ENCODE results near the gene KLF18.

The KLF18 gene

DNA sequence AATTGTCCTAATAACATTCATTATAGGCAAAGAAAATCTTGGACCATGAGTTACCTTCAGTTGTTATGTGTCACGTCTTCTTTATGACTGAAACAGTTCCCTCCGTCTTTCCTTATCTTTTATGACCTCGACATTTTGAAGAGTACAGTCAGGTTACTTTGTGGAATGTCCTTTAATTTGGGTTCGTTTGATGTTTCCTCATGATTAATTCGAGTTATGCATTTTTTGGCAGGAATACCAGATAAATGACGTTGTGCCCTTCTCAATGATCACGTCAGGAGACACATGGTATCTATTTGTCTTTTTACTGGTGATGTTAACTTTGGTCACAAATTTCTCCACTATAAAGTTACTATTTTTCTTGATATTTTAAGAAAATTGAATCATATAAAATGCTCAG lies 40.1 kb downstream of the KLF18 start:
- H4K91ac ChIP-seq (ENCODE audit: low read depth, low read length): no peak overlapping the region
- H3K27me3 ChIP-seq (ENCODE audit: insufficient read depth, low read length): no peaks in the 10 kb centered on the region
- H3K36me3 ChIP-seq (ENCODE audit: control insufficient read depth in 1 of 2, insufficient read depth in 2 of 2, low read length in 2 of 2): no peaks in the 10 kb centered on the region
- H3K18ac ChIP-seq (ENCODE audit: low read length): no peak overlapping the region
- H3K79me2 ChIP-seq (ENCODE audit: control insufficient read depth, insufficient read depth, low read length, poor library complexity): no peaks in the 10 kb centered on the region
- H3K23ac ChIP-seq (ENCODE audit: low read length): no peak overlapping the region
- H2AFZ ChIP-seq (ENCODE audit: insufficient read depth, low read length, poor library complexity): no peak overlapping the region
- H3K4ac ChIP-seq (ENCODE audit: low read depth, low read length): no peak overlapping the region
- no CpG with 5 or more reads among the region's 7 CpGs for WGBS (ENCODE audit: extremely low coverage, insufficient coverage, insufficient read length)
- H4K12ac ChIP-seq (ENCODE audit: low read depth, low read length): no peak overlapping the region
- H2BK120ac ChIP-seq (ENCODE audit: insufficient read depth, low read length, poor library complexity): no peak overlapping the region
- H3K4me2 ChIP-seq (ENCODE audit: low read length): no peak overlapping the region
- no peak overlapping the region for H3K4me3 ChIP-seq (ENCODE audit: low read depth, low read length)
- H2BK12ac ChIP-seq (ENCODE audit: low read length): no peak overlapping the region
- no peaks in the 10 kb centered on the region for H3K4me1 ChIP-seq (ENCODE audit: control insufficient read depth in 1 of 2, insufficient read depth in 2 of 2, low read length in 2 of 2)
- no peak overlapping the region for H2BK5ac ChIP-seq (ENCODE audit: low read depth, low read length, poor library complexity)
- no peak overlapping the region for H2AK5ac ChIP-seq (ENCODE audit: low read length)
- no peak overlapping the region for H3K14ac ChIP-seq (ENCODE audit: low read length)
- peaks cover 2% of the 10 kb centered on the region for H3K9me3 ChIP-seq (ENCODE audit: insufficient read depth, low read depth, low read length)
- H4K8ac ChIP-seq (ENCODE audit: low read depth, low read length): no peak overlapping the region
- no peak overlapping the region for H3K9ac ChIP-seq (ENCODE audit: low read length)
- H3K79me1 ChIP-seq (ENCODE audit: low read length): no peaks in the 10 kb centered on the region
- no peak overlapping the region for H3K27ac ChIP-seq (ENCODE audit: low read depth, low read length)
- peak in 1 of 2 donors; percentile 7 for DNase-seq

DNA sequence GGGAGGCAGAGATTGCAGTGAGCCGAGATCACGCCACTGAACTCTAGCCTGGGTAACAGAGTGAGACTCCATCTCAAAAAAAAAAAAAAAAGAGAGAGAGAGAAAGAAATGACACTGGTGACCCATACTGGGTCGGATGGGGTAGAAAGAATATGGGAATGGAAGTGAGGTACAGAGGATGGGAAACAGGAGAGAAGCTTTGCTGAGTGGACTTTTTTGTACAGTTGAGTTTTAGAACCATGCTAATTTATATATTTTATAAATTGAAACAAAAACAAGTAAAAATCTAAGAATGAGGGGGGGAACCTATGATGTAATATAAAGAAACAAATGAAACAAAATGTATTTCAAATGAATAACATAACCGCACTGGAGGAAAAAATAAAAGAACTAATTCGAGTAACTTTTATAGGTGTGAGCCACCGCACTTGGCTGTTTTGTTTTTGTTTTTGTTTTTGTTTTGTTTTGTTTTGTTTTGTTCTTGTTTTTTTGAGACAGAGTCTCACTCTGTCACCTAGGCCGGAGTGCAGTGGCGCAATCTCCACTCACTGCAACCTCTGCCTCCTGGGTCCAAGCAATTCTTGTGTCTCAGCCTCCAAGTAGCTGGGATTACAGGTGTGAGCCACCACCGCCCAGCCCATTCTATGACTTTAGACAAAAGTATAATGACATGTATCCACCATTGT lies 41.1 kb downstream of the KLF18 start:
- H3K79me2 ChIP-seq (ENCODE audit: control insufficient read depth, insufficient read depth, low read length, poor library complexity): no peaks in the 10 kb centered on the region
- no CpG with 5 or more reads among the region's 9 CpGs for WGBS (ENCODE audit: extremely low coverage, insufficient coverage, insufficient read length)
- no peak overlapping the region for H3K4me3 ChIP-seq (ENCODE audit: low read depth, low read length)
- H3K36me3 ChIP-seq (ENCODE audit: control insufficient read depth in 1 of 2, insufficient read depth in 2 of 2, low read length in 2 of 2): no peaks in the 10 kb centered on the region
- no peak overlapping the region for H2BK5ac ChIP-seq (ENCODE audit: low read depth, low read length, poor library complexity)
- H3K14ac ChIP-seq (ENCODE audit: low read length): no peak overlapping the region
- H3K18ac ChIP-seq (ENCODE audit: low read length): no peak overlapping the region
- no peak overlapping the region for H4K8ac ChIP-seq (ENCODE audit: low read depth, low read length)
- no peaks in the 10 kb centered on the region for H3K4me1 ChIP-seq (ENCODE audit: control insufficient read depth in 1 of 2, insufficient read depth in 2 of 2, low read length in 2 of 2)
- H3K9ac ChIP-seq (ENCODE audit: low read length): no peak overlapping the region
- no peak overlapping the region for H4K91ac ChIP-seq (ENCODE audit: low read depth, low read length)
- H4K12ac ChIP-seq (ENCODE audit: low read depth, low read length): no peak overlapping the region
- H3K9me3 ChIP-seq (ENCODE audit: insufficient read depth, low read depth, low read length): peaks cover 2% of the 10 kb centered on the region
- no peak overlapping the region for H3K23ac ChIP-seq (ENCODE audit: low read length)
- H2AK5ac ChIP-seq (ENCODE audit: low read length): no peak overlapping the region
- no peak overlapping the region for H3K27ac ChIP-seq (ENCODE audit: low read depth, low read length)
- H3K4ac ChIP-seq (ENCODE audit: low read depth, low read length): no peak overlapping the region
- no peak overlapping the region for H2BK12ac ChIP-seq (ENCODE audit: low read length)
- no peak overlapping the region for H2BK120ac ChIP-seq (ENCODE audit: insufficient read depth, low read length, poor library complexity)
- no peak overlapping the region for H2AFZ ChIP-seq (ENCODE audit: insufficient read depth, low read length, poor library complexity)
- no peaks in the 10 kb centered on the region for H3K79me1 ChIP-seq (ENCODE audit: low read length)
- H3K27me3 ChIP-seq (ENCODE audit: insufficient read depth, low read length): no peaks in the 10 kb centered on the region
- no peak overlapping the region for H3K4me2 ChIP-seq (ENCODE audit: low read length)
- DNase-seq: no peak

DNA sequence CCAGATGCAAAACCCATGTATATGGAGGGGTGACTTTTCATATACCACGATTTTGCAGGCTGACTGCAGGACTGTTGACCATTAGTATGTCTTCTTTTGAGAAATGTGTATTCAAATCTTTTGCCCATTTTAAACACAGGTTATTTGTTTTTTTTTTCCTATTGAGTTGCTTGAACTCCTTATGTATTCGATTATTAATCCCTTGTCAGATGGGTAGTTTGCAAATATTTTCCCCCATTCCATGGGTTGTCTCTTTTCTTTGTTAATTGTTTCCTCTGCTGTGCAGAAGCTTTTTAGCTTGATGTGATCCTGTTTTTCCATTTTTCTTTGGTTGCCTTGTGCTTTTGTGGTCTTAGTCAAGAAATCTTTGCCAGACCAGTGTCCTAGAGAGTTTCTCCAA lies 47.4 kb downstream of the KLF18 start:
- H3K9me3 ChIP-seq (ENCODE audit: insufficient read depth, low read depth, low read length): peaks cover 2% of the 10 kb centered on the region
- no peak overlapping the region for H4K8ac ChIP-seq (ENCODE audit: low read depth, low read length)
- H2BK12ac ChIP-seq (ENCODE audit: low read length): no peak overlapping the region
- DNase-seq: no peak
- H2BK5ac ChIP-seq (ENCODE audit: low read depth, low read length, poor library complexity): no peak overlapping the region
- no peaks in the 10 kb centered on the region for H3K79me2 ChIP-seq (ENCODE audit: control insufficient read depth, insufficient read depth, low read length, poor library complexity)
- no peak overlapping the region for H3K14ac ChIP-seq (ENCODE audit: low read length)
- no peak overlapping the region for H3K18ac ChIP-seq (ENCODE audit: low read length)
- H4K91ac ChIP-seq (ENCODE audit: low read depth, low read length): no peak overlapping the region
- no peak overlapping the region for H3K4me2 ChIP-seq (ENCODE audit: low read length)
- no peak overlapping the region for H3K27ac ChIP-seq (ENCODE audit: low read depth, low read length)
- no peak overlapping the region for H2AK5ac ChIP-seq (ENCODE audit: low read length)
- H3K4ac ChIP-seq (ENCODE audit: low read depth, low read length): no peak overlapping the region
- H3K79me1 ChIP-seq (ENCODE audit: low read length): no peaks in the 10 kb centered on the region
- no peaks in the 10 kb centered on the region for H3K4me1 ChIP-seq (ENCODE audit: control insufficient read depth in 1 of 2, insufficient read depth in 2 of 2, low read length in 2 of 2)
- no peaks in the 10 kb centered on the region for H3K36me3 ChIP-seq (ENCODE audit: control insufficient read depth in 1 of 2, insufficient read depth in 2 of 2, low read length in 2 of 2)
- no peaks in the 10 kb centered on the region for H3K27me3 ChIP-seq (ENCODE audit: insufficient read depth, low read length)
- no peak overlapping the region for H3K23ac ChIP-seq (ENCODE audit: low read length)
- H2AFZ ChIP-seq (ENCODE audit: insufficient read depth, low read length, poor library complexity): no peak overlapping the region
- H3K4me3 ChIP-seq (ENCODE audit: low read depth, low read length): no peak overlapping the region
- no CpG with 5 or more reads among the region's 2 CpGs for WGBS (ENCODE audit: extremely low coverage, insufficient coverage, insufficient read length)
- H2BK120ac ChIP-seq (ENCODE audit: insufficient read depth, low read length, poor library complexity): no peak overlapping the region
- no peak overlapping the region for H4K12ac ChIP-seq (ENCODE audit: low read depth, low read length)
- no peak overlapping the region for H3K9ac ChIP-seq (ENCODE audit: low read length)

DNA sequence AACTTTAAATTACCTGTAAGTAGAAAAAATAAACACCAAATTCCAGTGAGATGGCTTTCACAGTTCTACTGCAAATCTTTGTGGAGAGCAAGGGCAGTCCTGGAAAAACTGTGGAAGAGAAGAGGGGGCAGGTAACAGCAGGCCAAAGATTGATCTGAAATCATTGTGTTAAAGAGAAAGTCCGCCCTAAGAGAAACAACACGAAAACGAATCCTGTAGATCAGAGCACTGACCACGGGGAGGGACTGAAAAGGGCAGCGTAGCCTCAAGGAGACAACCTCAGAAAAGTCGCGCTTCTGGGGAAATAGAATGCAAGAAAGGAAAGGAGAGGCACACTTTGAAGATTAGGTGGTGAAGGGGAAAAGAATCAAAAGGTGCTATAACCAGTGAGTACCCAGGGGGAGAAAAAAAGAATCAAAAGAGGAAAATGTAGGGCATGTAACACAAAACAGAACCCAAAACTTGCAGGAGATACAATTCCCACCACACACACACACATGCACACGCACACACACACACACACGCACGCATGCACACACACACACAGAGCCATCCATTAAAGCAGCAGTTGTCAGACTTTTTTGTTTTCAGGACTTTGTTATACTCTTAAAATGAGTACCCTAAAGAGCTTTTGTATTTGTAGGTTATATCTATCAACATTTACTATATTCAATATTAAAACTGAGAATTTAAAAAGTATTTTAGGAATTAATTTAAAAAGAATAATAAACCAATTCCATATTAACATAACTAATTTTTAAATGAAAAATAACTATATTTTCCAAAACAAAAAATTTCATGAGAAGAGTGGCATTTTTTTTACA lies 50.8 kb downstream of the KLF18 start:
- H3K9ac ChIP-seq (ENCODE audit: low read length): no peak overlapping the region
- no peak overlapping the region for H4K12ac ChIP-seq (ENCODE audit: low read depth, low read length)
- H3K36me3 ChIP-seq (ENCODE audit: control insufficient read depth in 1 of 2, insufficient read depth in 2 of 2, low read length in 2 of 2): no peaks in the 10 kb centered on the region
- H3K27ac ChIP-seq (ENCODE audit: low read depth, low read length): no peak overlapping the region
- H2BK12ac ChIP-seq (ENCODE audit: low read length): no peak overlapping the region
- no peaks in the 10 kb centered on the region for H3K27me3 ChIP-seq (ENCODE audit: insufficient read depth, low read length)
- H3K79me1 ChIP-seq (ENCODE audit: low read length): no peaks in the 10 kb centered on the region
- H3K23ac ChIP-seq (ENCODE audit: low read length): no peak overlapping the region
- no peak overlapping the region for H2AFZ ChIP-seq (ENCODE audit: insufficient read depth, low read length, poor library complexity)
- DNase-seq: no peak
- WGBS (ENCODE audit: extremely low coverage, insufficient coverage, insufficient read length): no CpG with 5 or more reads among the region's 10 CpGs
- no peak overlapping the region for H4K8ac ChIP-seq (ENCODE audit: low read depth, low read length)
- no peak overlapping the region for H4K91ac ChIP-seq (ENCODE audit: low read depth, low read length)
- no peak overlapping the region for H3K4me2 ChIP-seq (ENCODE audit: low read length)
- no peak overlapping the region for H3K14ac ChIP-seq (ENCODE audit: low read length)
- no peaks in the 10 kb centered on the region for H3K9me3 ChIP-seq (ENCODE audit: insufficient read depth, low read depth, low read length)
- H2AK5ac ChIP-seq (ENCODE audit: low read length): no peak overlapping the region
- no peak overlapping the region for H3K4ac ChIP-seq (ENCODE audit: low read depth, low read length)
- no peak overlapping the region for H3K18ac ChIP-seq (ENCODE audit: low read length)
- no peak overlapping the region for H3K4me3 ChIP-seq (ENCODE audit: low read depth, low read length)
- H2BK5ac ChIP-seq (ENCODE audit: low read depth, low read length, poor library complexity): no peak overlapping the region
- no peaks in the 10 kb centered on the region for H3K79me2 ChIP-seq (ENCODE audit: control insufficient read depth, insufficient read depth, low read length, poor library complexity)
- H3K4me1 ChIP-seq (ENCODE audit: control insufficient read depth in 1 of 2, insufficient read depth in 2 of 2, low read length in 2 of 2): no peaks in the 10 kb centered on the region
- H2BK120ac ChIP-seq (ENCODE audit: insufficient read depth, low read length, poor library complexity): no peak overlapping the region

Measured in trophoblast cell (in vitro differentiated cells and primary cell).